Stomach (tissue), 9 donors: ENCODE results near the gene CCDC61. TPM values are rescaled to one million over a fixed set of nuclear protein-coding genes. Genes with fewer than 3 reads are reported as not detected.
A peak's percentile ranks its signal among the peaks of the same experiment; 100 is the strongest.

Experiments
- DNase-seq, 2 donors: peaks; one replicate each; pipeline versions ENCODE4 v3.0.0 to v3.0.0-alpha.2; 2013 to 2019
- H3K27ac ChIP-seq, 5 donors: fragments of 200-600 bp in 4 of 5; sonication (generic) in 4 of 5; one replicate each; pipeline ENCODE4 v1.5.1; 2013 to 2019; ENCODE audit warnings: mild to moderate bottlenecking in 1 of 5, moderate library complexity in 1 of 5
- H3K27me3 ChIP-seq, 3 donors: fragments of 200-600 bp; sonication (generic); one replicate each; pipeline ENCODE4 v1.5.1; 2017 to 2019; ENCODE audit warnings: mixed run types in 1 of 3
- H3K36me3 ChIP-seq, 4 donors: fragments of 200-600 bp; sonication (generic); 1 replicate in 3 of 4; 2 replicates in 1 of 4; pipeline ENCODE4 v1.5.1; 2016 to 2019
- H3K4me1 ChIP-seq, 4 donors: fragments of 200-600 bp; sonication (generic); one replicate each; pipeline ENCODE4 v1.5.1; 2016 to 2019
- H3K4me3 ChIP-seq, 4 donors: fragments of 200-600 bp; sonication (generic) in 3 of 4; one replicate each; pipeline ENCODE4 v1.5.1; 2016 to 2019; ENCODE audit warnings: mild to moderate bottlenecking in 1 of 4
- H3K9me3 ChIP-seq, 4 donors: fragments of 200-600 bp; sonication (generic); one replicate each; pipeline ENCODE4 v1.5.1; 2016 to 2019
- CTCF ChIP-seq, 7 experiments: fragments of 450-650 bp in 4 of 7; fragments of 200-600 bp in 3 of 7; sonication (generic) in 3 of 7; IDR thresholded peaks; one replicate each; pipeline ENCODE4 v1.5.1; 2016 to 2019; ENCODE audit warnings: antibody characterized with exemption in 7 of 7, control low read depth in 2 of 7, mild to moderate bottlenecking in 1 of 7
- EP300 ChIP-seq: sonication (generic); formaldehyde crosslinking; IDR thresholded peaks from one replicate; pipeline ENCODE4 v1.6.1; 2017; ENCODE audit warnings: antibody characterized with exemption
- POLR2A ChIP-seq, 4 donors: fragments of 450-650 bp; IDR thresholded peaks; one replicate each; pipeline ENCODE4 v1.6.1; 2016; ENCODE audit warnings: antibody characterized with exemption in 4 of 4, control low read depth in 2 of 4, mild to moderate bottlenecking in 1 of 4, moderate library complexity in 1 of 4
- POLR2AphosphoS5 ChIP-seq, 3 donors: sonication (generic); formaldehyde crosslinking; IDR thresholded peaks; one replicate each; pipeline ENCODE4 v1.6.1; 2016; ENCODE audit warnings: antibody characterized with exemption in 3 of 3
- WGBS, 5 donors: extraction: QIAGEN DNeasy Blood & Tissue Kit in 3 of 5; methylation state at CpG; one replicate each; pipeline versions ENCODE4 v1.1.5 to v1.1.7; 2013 to 2018; 5-methylcytosine and 5-hydroxymethylcytosine counted together
- intact Hi-C: fragments of 100-400 bp; cut with DNase I; formaldehyde crosslinking; loops from one replicate; pipeline ENCODE4 v1.15.1; 2023; ENCODE audit warnings: low total_unique reads
- polyA plus RNA-seq, 3 donors: library from polyadenylated mRNA; stranded (reverse); fragments of 200-250 nt; gene quantifications; one replicate each; pipeline ENCODE4 v1.2.3, GENCODE V29; 2013
- total RNA-seq, 5 donors: library from RNA; depleted of rRNA; stranded (reverse); fragments of >200 nt; gene quantifications; one replicate each; pipeline versions ENCODE4 v1.1.0 to v1.2.3, GENCODE V29; 2014 to 2016
- donor health status: healthy with polysubstance abuse.
- donor health status: Bipolar disorder and iron deficiency.
- donor health status: healthy.

The CCDC61 gene
- total and polyA plus RNA-seq, 8 donors, result 2.4 to 38.8 (median 13.2) TPM

DNA sequence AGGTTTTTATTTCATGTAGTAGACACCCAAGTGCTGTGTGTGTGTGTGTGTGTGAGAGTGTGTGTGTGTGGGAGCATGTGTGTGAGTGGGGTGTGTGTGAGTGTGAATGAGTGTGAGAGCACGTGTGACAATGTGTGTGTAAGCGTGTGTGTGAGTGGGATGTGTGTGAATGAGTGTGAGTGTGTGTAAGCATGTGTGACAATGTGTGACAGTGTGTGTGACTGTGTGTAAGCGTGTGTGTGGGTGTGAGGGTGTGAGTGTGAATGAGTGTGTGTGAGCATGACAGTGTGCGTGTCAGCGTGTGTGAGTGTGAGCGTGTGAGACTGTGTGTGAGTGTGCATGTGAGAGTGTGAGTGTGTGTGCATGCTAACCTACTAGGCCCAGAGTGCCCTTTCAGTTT lies 36.9 kb upstream of the CCDC61 start:
- TF ChIP-seq CTCF (IDR thresholded peaks at IDR 0.05) (no peak), POLR2AphosphoS5 (IDR thresholded peaks at IDR 0.05) (no peak), POLR2A (IDR thresholded peaks at IDR 0.05) (no peak), EP300 (no peak)
- intact Hi-C loops, result no loop called here
- no peak for DNase-seq
- WGBS, 5 donors, result 86 to 95% (median 94%) methylated on average over 6 of the region's 6 CpGs
- Histone ChIP-seq H3K27me3 (peaks cover 0 to 96% (median 27%) of the 10 kb centered on the region in 3 donors), H3K36me3 (no peaks in the 10 kb centered on the region), H3K4me3 (no peak overlapping the region), H3K4me1 (peaks cover 0 to 2% (median 0%) of the 10 kb centered on the region in 4 donors), H3K9me3 (peaks cover 0 to under 1% (median 0%) of the 10 kb centered on the region in 4 donors), H3K27ac (no peak overlapping the region)

GRCh38 chr19:45958769-45959516 lies 36.3 kb upstream of the CCDC61 start:
- H3K9me3 ChIP-seq, result no peaks in the 10 kb centered on the region
- H3K27me3 ChIP-seq, result peaks cover 0 to 93% (median 22%) of the 10 kb centered on the region in 3 donors
- intact Hi-C loops, result no loop called here
- 55 to 68% (median 65%) methylated on average over 11 to 12 of the region's 12 CpGs for WGBS, 5 donors
- no peaks in the 10 kb centered on the region for H3K4me1 ChIP-seq
- TF ChIP-seq POLR2AphosphoS5 (IDR thresholded peaks at IDR 0.05) (no peak), POLR2A (IDR thresholded peaks at IDR 0.05) (no peak), CTCF (IDR thresholded peaks at IDR 0.05) (no peak), EP300 (no peak)
- H3K4me3 ChIP-seq, result no peak overlapping the region
- no peaks in the 10 kb centered on the region for H3K36me3 ChIP-seq
- no peak for DNase-seq
- H3K27ac ChIP-seq, result peak overlapping the region in 1 of 5 donors; percentile 9

DNA sequence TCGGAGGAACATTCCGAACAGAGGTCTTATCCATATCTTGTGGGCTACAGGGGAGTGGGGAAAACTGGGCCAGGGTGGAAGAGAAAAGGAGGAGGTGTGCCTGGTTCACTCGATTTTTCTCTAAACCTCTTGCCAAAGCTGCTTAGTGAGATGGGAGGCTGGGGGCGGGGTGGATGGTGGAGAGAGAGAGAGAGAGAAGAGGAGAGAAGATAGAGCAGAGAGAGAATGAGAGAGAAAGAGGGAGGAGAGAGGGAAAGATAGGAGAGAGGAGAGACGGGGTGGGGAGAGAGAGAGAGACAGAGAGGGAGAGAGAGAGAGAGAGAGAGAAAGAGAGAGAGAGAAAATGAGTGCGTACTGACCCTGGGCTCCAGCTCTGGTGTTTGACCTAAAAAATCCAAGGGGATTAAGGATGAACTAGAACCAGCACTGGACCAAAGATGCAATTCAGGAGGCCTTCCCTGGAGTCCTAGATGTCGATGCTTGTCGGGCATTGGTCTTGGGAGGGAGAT lies 35.7 kb upstream of the CCDC61 start:
- TF ChIP-seq POLR2A (IDR thresholded peaks at IDR 0.05) (no peak), CTCF (IDR thresholded peaks at IDR 0.05) (no peak), EP300 (no peak), POLR2AphosphoS5 (IDR thresholded peaks at IDR 0.05) (no peak)
- Histone ChIP-seq H3K4me3 (no peak overlapping the region), H3K9me3 (no peaks in the 10 kb centered on the region), H3K36me3 (no peaks in the 10 kb centered on the region), H3K4me1 (no peaks in the 10 kb centered on the region), H3K27ac (peak overlapping the region in 1 of 5 donors; percentile 9), H3K27me3 (peaks cover 0 to 87% (median 17%) of the 10 kb centered on the region in 3 donors)
- no peak for DNase-seq
- intact Hi-C loops, result no loop called here
- WGBS, 5 donors, result 56 to 71% (median 62%) methylated on average over 8 of the region's 8 CpGs

DNA sequence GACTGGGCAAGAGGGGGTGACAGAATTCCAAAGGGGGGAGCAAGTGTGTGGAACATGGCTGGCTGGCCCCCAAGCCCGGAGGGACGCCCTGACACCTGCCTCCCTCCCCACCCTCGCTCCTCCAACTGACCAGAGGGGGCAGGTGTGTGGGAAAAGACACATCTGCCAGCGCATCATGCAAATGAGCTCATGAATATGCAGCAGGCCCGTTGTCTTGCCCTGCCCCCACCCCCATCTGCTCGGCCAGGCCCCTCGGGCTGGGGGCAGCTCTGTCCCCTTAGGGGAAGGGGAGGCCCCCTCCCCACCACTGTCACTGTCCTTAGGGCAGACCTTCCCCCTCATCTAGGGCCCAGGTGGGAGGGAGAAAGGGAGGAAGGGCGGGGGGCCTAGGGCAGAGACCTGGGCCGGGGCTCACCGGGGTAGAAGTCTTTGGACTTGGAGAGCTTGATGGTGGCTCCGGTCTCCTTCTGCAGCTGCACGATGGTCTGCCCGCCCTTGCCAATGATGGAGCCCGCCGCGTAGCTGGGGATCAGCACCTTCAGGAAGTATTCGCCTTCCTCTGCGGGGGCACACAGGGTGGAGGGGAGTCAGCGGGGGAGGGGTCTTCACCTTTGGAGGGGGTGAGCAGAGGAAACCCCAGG lies 34.6 kb upstream of the CCDC61 start:
- 11 to 19% (median 16%) methylated on average over 12 to 19 of the region's 19 CpGs for WGBS, 5 donors
- Histone ChIP-seq H3K27me3 (peaks cover 0 to 87% (median 17%) of the 10 kb centered on the region in 3 donors), H3K9me3 (no peaks in the 10 kb centered on the region), H3K27ac (peak overlapping the region in 1 of 5 donors; percentile 42), H3K4me3 (no peak overlapping the region), H3K36me3 (no peaks in the 10 kb centered on the region), H3K4me1 (no peaks in the 10 kb centered on the region)
- no peak for TF ChIP-seq EP300
- no peak for TF ChIP-seq POLR2A (IDR thresholded peaks at IDR 0.05)
- no peak for TF ChIP-seq POLR2AphosphoS5 (IDR thresholded peaks at IDR 0.05)
- no peak for TF ChIP-seq CTCF (IDR thresholded peaks at IDR 0.05)
- intact Hi-C loops, result no loop called here
- peak in 1 of 2 donors; percentile 30 for DNase-seq
